Calu3 (cell line): ENCODE measurements around the gene ZNF511. TPM values are rescaled to one million over a fixed set of nuclear protein-coding genes. Genes with fewer than 3 reads are reported as not detected.

Experiments
- BruUV-seq: library from RNA; stranded (reverse); fragments of 400-500 nt; replicated peaks from 2 replicates; lab custom pipeline; 2021; lab: Mats Ljungman, UMichigan
- CTCF ChIA-PET: fragments of 300-600 bp; sonication (Branson Sonifier 250); formaldehyde crosslinking; loops from one replicate; lab custom pipeline; 2022; ENCODE audit warnings: antibody characterized with exemption; lab: Charles Lee
- DNase-seq: peaks from one replicate; pipeline ENCODE4 v3.0.0; 2022
- H3K27ac Mint-ChIP-seq: one replicate; pipeline ENCODE4 v1.8.0; 2022; ENCODE audit warnings: mixed read lengths; ENCODE audit not compliant: unreplicated experiment
- H3K27me3 Mint-ChIP-seq: one replicate; pipeline ENCODE4 v1.8.0; 2022; ENCODE audit warnings: mixed read lengths; ENCODE audit not compliant: unreplicated experiment
- H3K36me3 Mint-ChIP-seq: one replicate; pipeline ENCODE4 v1.8.0; 2022; ENCODE audit warnings: mild to moderate bottlenecking, moderate library complexity, mixed read lengths; ENCODE audit not compliant: insufficient read depth, unreplicated experiment
- H3K4me1 Mint-ChIP-seq: one replicate; pipeline ENCODE4 v1.8.0; 2022; ENCODE audit warnings: mild to moderate bottlenecking, low read depth, mixed read lengths; ENCODE audit not compliant: unreplicated experiment
- H3K4me3 Mint-ChIP-seq: one replicate; pipeline ENCODE4 v1.8.0; 2022; ENCODE audit warnings: mild to moderate bottlenecking, low read depth, moderate library complexity, mixed read lengths; ENCODE audit not compliant: unreplicated experiment
- H3K9me3 Mint-ChIP-seq: one replicate; pipeline ENCODE4 v1.8.0; 2022; ENCODE audit warnings: low read depth, mixed read lengths; ENCODE audit not compliant: unreplicated experiment
- intact Hi-C: fragments of 100-400 bp; cut with micrococcal nuclease; formaldehyde crosslinking; loops from one replicate; pipeline ENCODE4 v1.10.0; 2022; ENCODE audit not compliant: unreplicated experiment
- total RNA-seq: library from RNA; stranded (reverse); gene quantifications from 2 replicates; pipeline ENCODE4 v1.2.3, GENCODE V29; 2022
- TF ChIP-seq, protein P1 (sequence below): fragments of 200-600 bp; IDR thresholded peaks from one replicate; pipeline ENCODE4 v1.8.0; 2022; ENCODE audit warnings: antibody characterized with exemption; ENCODE audit not compliant: unreplicated experiment

The ZNF511 gene
- total RNA-seq, 1 experiment from 2014 or later: 24.0 TPM

DNA sequence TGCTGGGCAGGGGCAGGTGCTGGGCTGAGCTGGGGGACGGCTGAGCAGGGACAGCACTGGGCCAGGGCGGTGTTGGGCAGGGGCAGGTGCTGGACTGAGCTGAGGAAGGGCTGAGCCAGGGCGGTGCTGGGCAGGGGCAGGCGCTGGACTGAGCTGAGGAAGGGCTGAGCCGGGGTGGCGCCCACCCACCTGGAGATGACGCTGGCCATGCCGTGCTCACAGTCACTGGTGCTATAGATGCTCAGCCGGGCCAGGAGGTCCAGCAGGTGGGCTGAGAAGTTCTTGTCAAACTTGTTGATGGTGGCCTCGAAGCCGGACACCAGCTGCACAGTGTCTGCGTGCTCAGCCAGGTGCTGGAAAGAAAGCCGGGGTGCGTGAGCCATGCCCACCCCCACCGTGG lies 27.6 kb upstream of the ZNF511 start:
- TF ChIP-seq, protein P1, sequence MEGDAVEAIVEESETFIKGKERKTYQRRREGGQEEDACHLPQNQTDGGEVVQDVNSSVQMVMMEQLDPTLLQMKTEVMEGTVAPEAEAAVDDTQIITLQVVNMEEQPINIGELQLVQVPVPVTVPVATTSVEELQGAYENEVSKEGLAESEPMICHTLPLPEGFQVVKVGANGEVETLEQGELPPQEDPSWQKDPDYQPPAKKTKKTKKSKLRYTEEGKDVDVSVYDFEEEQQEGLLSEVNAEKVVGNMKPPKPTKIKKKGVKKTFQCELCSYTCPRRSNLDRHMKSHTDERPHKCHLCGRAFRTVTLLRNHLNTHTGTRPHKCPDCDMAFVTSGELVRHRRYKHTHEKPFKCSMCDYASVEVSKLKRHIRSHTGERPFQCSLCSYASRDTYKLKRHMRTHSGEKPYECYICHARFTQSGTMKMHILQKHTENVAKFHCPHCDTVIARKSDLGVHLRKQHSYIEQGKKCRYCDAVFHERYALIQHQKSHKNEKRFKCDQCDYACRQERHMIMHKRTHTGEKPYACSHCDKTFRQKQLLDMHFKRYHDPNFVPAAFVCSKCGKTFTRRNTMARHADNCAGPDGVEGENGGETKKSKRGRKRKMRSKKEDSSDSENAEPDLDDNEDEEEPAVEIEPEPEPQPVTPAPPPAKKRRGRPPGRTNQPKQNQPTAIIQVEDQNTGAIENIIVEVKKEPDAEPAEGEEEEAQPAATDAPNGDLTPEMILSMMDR: no peak
- no TSS peak for BruUV-seq
- peaks cover 29% of the 10 kb centered on the region for H3K36me3 Mint-ChIP-seq
- H3K9me3 Mint-ChIP-seq: no peaks in the 10 kb centered on the region
- peaks cover 10% of the 10 kb centered on the region for H3K4me1 Mint-ChIP-seq
- no peak overlapping the region for H3K27ac Mint-ChIP-seq
- no peaks in the 10 kb centered on the region for H3K27me3 Mint-ChIP-seq
- intact Hi-C loops: no loop called here
- CTCF ChIA-PET: no interaction called here
- no peak for DNase-seq
- H3K4me3 Mint-ChIP-seq: no peak overlapping the region

DNA sequence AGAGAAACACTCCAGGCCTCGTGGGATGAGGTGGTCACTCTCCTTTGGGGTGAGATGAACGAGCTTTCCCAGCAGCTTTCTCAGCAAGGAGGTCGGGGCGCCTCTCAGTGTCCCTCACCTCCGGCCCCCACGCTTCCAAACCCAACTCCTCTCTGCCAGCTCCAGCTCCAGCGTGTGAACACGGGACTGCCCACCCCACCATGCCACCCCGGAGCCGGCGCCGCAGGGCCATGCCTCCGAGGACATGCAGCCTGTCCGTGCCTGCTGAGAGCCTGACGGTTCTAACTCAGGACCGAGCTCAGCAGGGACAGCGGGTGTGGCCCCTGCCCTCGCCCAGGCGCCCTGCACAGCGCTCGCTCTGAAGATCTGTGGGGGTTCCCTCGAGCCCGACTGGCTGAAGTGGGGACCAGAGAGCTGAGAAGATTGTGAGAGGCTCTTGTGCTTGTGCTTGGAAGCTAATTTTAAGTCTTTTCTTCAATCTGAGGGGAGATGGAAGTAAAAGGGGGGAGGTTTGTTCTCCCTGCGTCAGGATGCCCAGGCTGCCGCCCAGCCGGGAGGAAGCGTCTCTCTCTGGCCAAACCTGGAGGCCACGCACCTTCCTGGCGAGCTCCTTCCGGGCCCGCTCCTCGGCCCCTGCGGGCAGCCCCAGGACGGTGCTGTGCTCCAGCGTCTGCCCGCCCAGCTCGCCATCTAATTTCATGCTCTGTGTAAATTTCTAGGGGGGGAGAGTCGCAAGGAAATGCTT lies 26.9 kb upstream of the ZNF511 start:
- no peak overlapping the region for H3K27ac Mint-ChIP-seq
- no peak overlapping the region for H3K4me3 Mint-ChIP-seq
- intact Hi-C loops: no loop called here
- H3K27me3 Mint-ChIP-seq: no peaks in the 10 kb centered on the region
- H3K9me3 Mint-ChIP-seq: no peaks in the 10 kb centered on the region
- peaks cover 10% of the 10 kb centered on the region for H3K4me1 Mint-ChIP-seq
- CTCF ChIA-PET: no interaction called here
- H3K36me3 Mint-ChIP-seq: peaks cover 32% of the 10 kb centered on the region
- DNase-seq: no peak
- no TSS peak for BruUV-seq
- TF ChIP-seq, protein P1: no peak

DNA sequence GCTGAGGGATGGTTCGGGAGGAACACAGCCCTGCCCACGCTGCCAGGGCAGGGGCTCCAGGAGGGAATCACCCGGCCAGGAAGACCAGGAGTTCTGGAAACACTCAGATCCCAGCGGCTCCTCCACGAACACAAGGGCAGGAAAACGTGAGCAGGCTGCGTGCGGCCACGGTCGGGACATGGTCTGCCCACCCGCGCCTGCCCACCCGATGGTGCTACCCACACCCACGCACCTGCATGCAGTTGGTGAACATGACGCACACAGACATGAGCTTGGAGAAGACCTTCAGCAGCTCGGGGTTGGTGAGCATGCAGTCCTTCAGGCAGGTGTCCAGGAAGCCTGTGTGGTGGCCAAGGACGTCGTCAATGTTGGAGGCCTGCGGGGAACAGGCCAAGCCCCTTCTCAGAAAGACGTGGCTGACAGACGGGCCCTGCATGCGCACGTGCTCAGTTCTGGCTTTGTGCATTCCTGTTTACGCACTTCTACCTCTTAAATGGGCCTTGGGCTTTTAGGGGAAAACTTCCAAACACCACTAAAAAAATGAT lies 25.8 kb upstream of the ZNF511 start:
- Mint-ChIP-seq H3K27me3 (no peaks in the 10 kb centered on the region), H3K4me1 (peaks cover 10% of the 10 kb centered on the region), H3K36me3 (peaks cover 37% of the 10 kb centered on the region), H3K27ac (no peak overlapping the region), H3K4me3 (no peak overlapping the region), H3K9me3 (no peaks in the 10 kb centered on the region)
- no peak for DNase-seq
- CTCF ChIA-PET: no interaction called here
- TF ChIP-seq, protein P1: no peak
- intact Hi-C loops: no loop called here
- no TSS peak for BruUV-seq

DNA sequence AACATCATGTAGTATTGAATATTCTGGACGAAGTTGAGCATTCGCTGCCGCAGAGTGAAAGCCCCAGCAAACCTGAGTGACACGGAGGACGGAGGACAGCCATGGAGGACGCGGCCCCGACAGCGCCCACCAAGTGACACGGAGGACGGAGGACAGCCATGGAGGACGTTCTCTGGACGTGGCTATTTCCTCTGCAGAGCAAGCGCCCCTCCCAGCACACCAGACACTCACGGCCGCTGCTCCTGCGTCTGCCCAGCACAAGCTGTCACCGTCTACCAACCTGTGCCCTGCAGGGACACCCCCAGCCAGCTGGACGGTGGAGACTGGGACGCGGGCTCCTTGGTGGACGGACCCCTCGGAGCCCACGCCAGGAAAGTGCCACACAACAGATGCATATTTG lies 24.8 kb upstream of the ZNF511 start:
- CTCF ChIA-PET: no interaction called here

More for the DNA sequence above, 24.8 kb upstream of the ZNF511 start:
- BruUV-seq: no TSS peak
- DNase-seq: no peak
- H3K4me1 Mint-ChIP-seq: no peaks in the 10 kb centered on the region
- no peaks in the 10 kb centered on the region for H3K27me3 Mint-ChIP-seq
- no peak overlapping the region for H3K27ac Mint-ChIP-seq
- TF ChIP-seq, protein P1: no peak
- intact Hi-C loops: no loop called here
- H3K4me3 Mint-ChIP-seq: no peak overlapping the region
- no peaks in the 10 kb centered on the region for H3K9me3 Mint-ChIP-seq
- H3K36me3 Mint-ChIP-seq: peaks cover 37% of the 10 kb centered on the region
